Measurements from ENCODE around the gene SERPINA1.

Gene SERPINA1

DNA sequence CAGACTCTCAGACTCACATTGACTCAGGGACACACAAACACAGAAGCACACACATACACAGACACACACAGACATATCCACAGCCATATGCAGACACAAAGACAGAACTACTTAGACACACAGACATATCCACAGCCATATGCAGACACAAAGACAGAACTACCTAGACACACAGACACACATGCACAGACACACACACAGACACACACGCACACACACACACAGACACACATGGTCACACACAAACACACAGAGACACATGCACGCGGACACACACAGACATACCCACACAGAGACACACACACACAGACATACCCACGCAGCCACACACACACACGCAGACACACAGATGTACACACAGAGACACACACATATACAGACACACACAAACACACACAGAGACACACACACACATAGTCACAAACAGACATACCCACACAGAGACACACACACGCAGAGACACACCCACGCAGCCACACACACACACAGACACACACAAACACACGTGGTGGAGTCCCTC, 25.7 kb downstream of the SERPINA1 start:
- Histone ChIP-seq H4K20me1 (ENCODE audit: control insufficient read depth, insufficient read depth, low read depth, low read length) (no peaks in the 10 kb centered on the region), H3K4me2 (ENCODE audit: low read length) (no peak overlapping the region), H3K27ac (ENCODE audit: low read depth, low read length) (no peak overlapping the region), H3K36me3 (ENCODE audit: control insufficient read depth, low read length) (no peaks in the 10 kb centered on the region), H3K79me2 (ENCODE audit: control insufficient read depth, low read length) (no peaks in the 10 kb centered on the region), H3K4me3 (ENCODE audit: low read length) (no peak overlapping the region), H3K27me3 (ENCODE audit: control insufficient read depth, low read length) (peaks cover 8% of the 10 kb centered on the region; the same call in 1 of the 2 replicates), H3K4me1 (ENCODE audit: control insufficient read depth, low read length) (no peaks in the 10 kb centered on the region), H3F3A (ENCODE audit: control insufficient read depth, insufficient read depth) (no peaks in the 10 kb centered on the region), H3K9me2 (replicated peaks; ENCODE audit: control insufficient read depth, low read length) (no peaks in the 10 kb centered on the region), H3K9me3 (ENCODE audit: control insufficient read depth, insufficient read depth, low read length) (no peaks in the 10 kb centered on the region)
- TF ChIP-seq, protein P1, sequence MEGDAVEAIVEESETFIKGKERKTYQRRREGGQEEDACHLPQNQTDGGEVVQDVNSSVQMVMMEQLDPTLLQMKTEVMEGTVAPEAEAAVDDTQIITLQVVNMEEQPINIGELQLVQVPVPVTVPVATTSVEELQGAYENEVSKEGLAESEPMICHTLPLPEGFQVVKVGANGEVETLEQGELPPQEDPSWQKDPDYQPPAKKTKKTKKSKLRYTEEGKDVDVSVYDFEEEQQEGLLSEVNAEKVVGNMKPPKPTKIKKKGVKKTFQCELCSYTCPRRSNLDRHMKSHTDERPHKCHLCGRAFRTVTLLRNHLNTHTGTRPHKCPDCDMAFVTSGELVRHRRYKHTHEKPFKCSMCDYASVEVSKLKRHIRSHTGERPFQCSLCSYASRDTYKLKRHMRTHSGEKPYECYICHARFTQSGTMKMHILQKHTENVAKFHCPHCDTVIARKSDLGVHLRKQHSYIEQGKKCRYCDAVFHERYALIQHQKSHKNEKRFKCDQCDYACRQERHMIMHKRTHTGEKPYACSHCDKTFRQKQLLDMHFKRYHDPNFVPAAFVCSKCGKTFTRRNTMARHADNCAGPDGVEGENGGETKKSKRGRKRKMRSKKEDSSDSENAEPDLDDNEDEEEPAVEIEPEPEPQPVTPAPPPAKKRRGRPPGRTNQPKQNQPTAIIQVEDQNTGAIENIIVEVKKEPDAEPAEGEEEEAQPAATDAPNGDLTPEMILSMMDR (IDR thresholded peaks at IDR 0.05; ENCODE audit: low read depth, low read length, poor library complexity, severe bottlenecking) = no peak
- no peak for TF ChIP-seq EZH2phosphoT487 (IDR thresholded peaks at IDR 0.05; ENCODE audit: borderline replicate concordance, low read length)

DNA sequence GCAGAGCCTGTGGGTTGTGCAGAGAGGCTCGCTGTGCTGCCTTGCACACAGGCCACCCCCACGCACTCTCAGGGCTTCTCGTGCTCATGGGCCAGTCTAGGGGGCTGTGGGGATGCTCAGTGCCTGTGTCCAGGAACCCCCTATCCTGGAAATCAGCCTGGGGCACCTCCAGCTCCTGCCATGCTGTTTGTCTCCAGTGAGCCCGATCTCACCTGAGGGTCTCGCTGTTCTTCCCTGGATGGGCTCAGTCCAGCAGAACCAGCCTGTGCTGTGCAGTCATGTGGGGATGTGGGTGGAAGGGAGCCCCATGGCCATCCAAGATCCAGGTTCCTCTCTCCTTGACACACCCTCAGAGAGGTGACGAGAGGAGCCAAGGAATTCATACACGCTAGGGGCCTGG, 26.7 kb downstream of the SERPINA1 start:
- Histone ChIP-seq H3K27ac (ENCODE audit: low read depth, low read length) (no peak overlapping the region), H3K27me3 (ENCODE audit: control insufficient read depth, low read length) (peaks cover 9% of the 10 kb centered on the region; the same call in 1 of the 2 replicates), H4K20me1 (ENCODE audit: control insufficient read depth, insufficient read depth, low read depth, low read length) (no peaks in the 10 kb centered on the region), H3K4me3 (ENCODE audit: low read length) (no peak overlapping the region), H3K79me2 (ENCODE audit: control insufficient read depth, low read length) (no peaks in the 10 kb centered on the region), H3K4me1 (ENCODE audit: control insufficient read depth, low read length) (no peaks in the 10 kb centered on the region), H3K4me2 (ENCODE audit: low read length) (no peak overlapping the region), H3K9me2 (replicated peaks; ENCODE audit: control insufficient read depth, low read length) (no peaks in the 10 kb centered on the region), H3K9me3 (ENCODE audit: control insufficient read depth, insufficient read depth, low read length) (no peaks in the 10 kb centered on the region), H3K36me3 (ENCODE audit: control insufficient read depth, low read length) (no peaks in the 10 kb centered on the region), H3F3A (ENCODE audit: control insufficient read depth, insufficient read depth) (no peaks in the 10 kb centered on the region)
- TF ChIP-seq, protein P1 (IDR thresholded peaks at IDR 0.05; ENCODE audit: low read depth, low read length, poor library complexity, severe bottlenecking) = no peak
- no peak for TF ChIP-seq EZH2phosphoT487 (IDR thresholded peaks at IDR 0.05; ENCODE audit: borderline replicate concordance, low read length)

DNA sequence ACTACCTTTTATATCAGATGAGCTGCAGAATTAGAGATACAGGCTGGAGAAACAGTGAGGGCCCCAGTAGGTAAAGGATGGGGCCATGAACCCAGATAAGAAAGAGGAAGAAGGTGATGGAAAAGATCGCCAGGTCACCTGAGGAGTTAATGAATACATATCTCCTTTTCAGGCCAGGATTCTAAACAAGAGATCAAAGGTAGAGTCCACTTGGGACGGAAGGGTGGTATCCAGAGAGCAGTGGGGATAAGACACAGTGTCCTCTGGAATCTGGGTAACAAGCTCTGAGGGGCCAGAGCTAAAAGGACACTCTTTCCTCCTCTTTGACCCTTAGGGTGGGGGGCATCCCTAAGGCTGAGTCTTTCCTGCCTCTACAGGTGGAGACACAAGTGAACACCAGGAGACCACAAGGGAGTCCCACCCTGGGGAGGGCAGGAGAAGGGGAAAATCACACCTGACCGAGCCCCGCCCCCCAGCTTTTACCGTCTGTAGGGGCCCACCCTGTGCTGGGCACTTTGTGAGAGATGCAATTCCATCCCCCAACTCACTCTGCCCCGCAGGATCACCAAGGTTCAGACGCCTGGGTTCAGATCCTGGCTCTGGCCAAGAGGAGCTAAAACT, 27.3 kb downstream of the SERPINA1 start:
- H3K27ac ChIP-seq (ENCODE audit: low read depth, low read length) = no peak overlapping the region
- TF ChIP-seq EZH2phosphoT487 (IDR thresholded peaks at IDR 0.05; ENCODE audit: borderline replicate concordance, low read length) = no peak
- TF ChIP-seq, protein P1 (IDR thresholded peaks at IDR 0.05; ENCODE audit: low read depth, low read length, poor library complexity, severe bottlenecking) = no peak
- no peak overlapping the region for H3K4me2 ChIP-seq (ENCODE audit: low read length)
- H3K36me3 ChIP-seq (ENCODE audit: control insufficient read depth, low read length) = no peaks in the 10 kb centered on the region
- H3K27me3 ChIP-seq (ENCODE audit: control insufficient read depth, low read length) = peaks cover 13% of the 10 kb centered on the region
- H3F3A ChIP-seq (ENCODE audit: control insufficient read depth, insufficient read depth) = no peaks in the 10 kb centered on the region
- H3K9me3 ChIP-seq (ENCODE audit: control insufficient read depth, insufficient read depth, low read length) = no peaks in the 10 kb centered on the region
- no peaks in the 10 kb centered on the region for H3K9me2 ChIP-seq (replicated peaks; ENCODE audit: control insufficient read depth, low read length)
- H3K4me1 ChIP-seq (ENCODE audit: control insufficient read depth, low read length) = no peaks in the 10 kb centered on the region
- H4K20me1 ChIP-seq (ENCODE audit: control insufficient read depth, insufficient read depth, low read depth, low read length) = no peaks in the 10 kb centered on the region
- H3K79me2 ChIP-seq (ENCODE audit: control insufficient read depth, low read length) = no peaks in the 10 kb centered on the region
- no peak overlapping the region for H3K4me3 ChIP-seq (ENCODE audit: low read length)

Data from DOHH2 (cell line).